ENCODE results near the gene FHL1.

DNA sequence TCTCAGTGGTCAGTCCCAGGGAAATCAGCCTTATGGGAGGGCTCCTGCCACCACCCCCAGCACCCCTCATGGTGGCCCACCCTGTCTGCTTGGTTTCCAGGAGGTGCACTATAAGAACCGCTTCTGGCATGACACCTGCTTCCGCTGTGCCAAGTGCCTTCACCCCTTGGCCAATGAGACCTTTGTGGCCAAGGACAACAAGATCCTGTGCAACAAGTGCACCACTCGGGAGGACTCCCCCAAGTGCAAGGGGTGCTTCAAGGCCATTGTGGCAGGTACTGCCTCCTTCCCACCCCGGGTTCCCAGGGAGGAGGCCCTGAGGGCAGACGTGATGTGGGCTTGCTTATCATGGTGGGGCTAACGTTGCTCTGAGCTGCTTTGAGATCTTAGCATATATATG lies 59.6 kb downstream of the FHL1 start:
- TF ChIP-seq, protein P1, sequence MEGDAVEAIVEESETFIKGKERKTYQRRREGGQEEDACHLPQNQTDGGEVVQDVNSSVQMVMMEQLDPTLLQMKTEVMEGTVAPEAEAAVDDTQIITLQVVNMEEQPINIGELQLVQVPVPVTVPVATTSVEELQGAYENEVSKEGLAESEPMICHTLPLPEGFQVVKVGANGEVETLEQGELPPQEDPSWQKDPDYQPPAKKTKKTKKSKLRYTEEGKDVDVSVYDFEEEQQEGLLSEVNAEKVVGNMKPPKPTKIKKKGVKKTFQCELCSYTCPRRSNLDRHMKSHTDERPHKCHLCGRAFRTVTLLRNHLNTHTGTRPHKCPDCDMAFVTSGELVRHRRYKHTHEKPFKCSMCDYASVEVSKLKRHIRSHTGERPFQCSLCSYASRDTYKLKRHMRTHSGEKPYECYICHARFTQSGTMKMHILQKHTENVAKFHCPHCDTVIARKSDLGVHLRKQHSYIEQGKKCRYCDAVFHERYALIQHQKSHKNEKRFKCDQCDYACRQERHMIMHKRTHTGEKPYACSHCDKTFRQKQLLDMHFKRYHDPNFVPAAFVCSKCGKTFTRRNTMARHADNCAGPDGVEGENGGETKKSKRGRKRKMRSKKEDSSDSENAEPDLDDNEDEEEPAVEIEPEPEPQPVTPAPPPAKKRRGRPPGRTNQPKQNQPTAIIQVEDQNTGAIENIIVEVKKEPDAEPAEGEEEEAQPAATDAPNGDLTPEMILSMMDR (IDR thresholded peaks at IDR 0.05), result no peak
- TF ChIP-seq POLR2A (IDR thresholded peaks at IDR 0.05), result no peak

Measured in upper lobe of left lung (tissue), 4 donors.